ENCODE measurements around the gene TRIM31.

The TRIM31 gene

DNA sequence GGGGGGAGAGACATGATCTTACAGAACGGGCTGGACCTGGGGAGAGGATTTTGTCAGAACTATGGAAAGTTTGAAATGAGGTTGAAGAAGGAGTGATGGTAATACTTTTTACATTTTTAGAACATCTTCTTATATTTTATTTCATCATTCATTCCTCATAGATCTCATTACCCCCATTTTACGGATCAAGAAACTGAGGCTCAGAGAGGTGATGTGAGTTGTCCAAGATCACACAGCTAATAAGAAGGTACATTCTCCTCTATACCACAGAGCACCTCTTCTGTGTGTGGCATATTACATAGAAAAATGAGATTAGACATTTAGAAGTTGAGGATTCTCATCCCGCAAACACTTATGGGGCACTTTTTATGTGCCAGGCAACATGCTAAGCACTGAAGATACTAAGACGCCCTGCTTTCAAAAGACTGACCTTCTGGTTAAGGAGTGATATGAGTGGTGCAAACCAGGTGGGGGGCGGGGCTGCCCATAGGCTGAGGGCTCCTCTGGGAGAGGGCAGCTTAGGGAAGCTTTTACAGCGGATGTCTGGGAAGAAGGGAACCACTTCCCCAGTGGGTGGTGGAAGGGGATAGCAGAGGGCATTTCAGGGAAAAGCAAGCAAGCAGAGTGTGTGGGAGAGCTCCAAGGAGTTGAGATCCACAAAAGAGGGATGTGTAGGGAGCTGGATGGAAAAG lies 19.9 kb downstream of the TRIM31 start:
- FAIRE-seq (no peak), DNase-seq (ENCODE audit: extremely low spot score, insufficient read length, low read depth) (no peak)

- FAIRE-seq, result no peak
- DNase-seq (ENCODE audit: extremely low spot score, insufficient read length, low read depth), result no peak
Observed at GRCh38 chr6:30091577-30092381, 21.1 kb downstream of the TRIM31 start.

DNA sequence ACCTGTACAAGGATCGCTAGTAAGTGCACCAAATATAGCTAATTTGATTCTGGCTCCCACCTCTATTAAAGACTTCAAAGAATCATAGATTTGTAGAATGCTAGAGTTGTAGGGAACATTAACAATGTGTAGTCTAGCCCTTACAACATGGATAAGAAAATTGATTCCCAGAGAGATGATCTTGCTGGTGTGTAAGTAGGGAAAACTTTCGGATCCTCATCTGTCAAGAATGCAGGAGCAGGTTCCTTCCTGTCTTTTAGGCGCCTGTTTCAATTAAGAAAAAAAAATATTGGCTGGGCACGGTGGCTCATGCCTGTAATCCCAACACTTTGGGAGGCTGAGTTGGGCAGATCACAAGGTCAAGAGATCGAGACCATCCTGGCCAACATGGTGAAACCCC lies 25.0 kb downstream of the TRIM31 start:
- DNase-seq (ENCODE audit: extremely low spot score, insufficient read length, low read depth) (no peak), FAIRE-seq (no peak)

- FAIRE-seq (no peak), DNase-seq (ENCODE audit: extremely low spot score, insufficient read length, low read depth) (no peak)
Observed at GRCh38 chr6:30077218-30077617, 35.7 kb downstream of the TRIM31 start.

GRCh38 chr6:30075790-30076732 lies 36.8 kb downstream of the TRIM31 start:
- FAIRE-seq (no peak), DNase-seq (ENCODE audit: extremely low spot score, insufficient read length, low read depth) (no peak)

DNA sequence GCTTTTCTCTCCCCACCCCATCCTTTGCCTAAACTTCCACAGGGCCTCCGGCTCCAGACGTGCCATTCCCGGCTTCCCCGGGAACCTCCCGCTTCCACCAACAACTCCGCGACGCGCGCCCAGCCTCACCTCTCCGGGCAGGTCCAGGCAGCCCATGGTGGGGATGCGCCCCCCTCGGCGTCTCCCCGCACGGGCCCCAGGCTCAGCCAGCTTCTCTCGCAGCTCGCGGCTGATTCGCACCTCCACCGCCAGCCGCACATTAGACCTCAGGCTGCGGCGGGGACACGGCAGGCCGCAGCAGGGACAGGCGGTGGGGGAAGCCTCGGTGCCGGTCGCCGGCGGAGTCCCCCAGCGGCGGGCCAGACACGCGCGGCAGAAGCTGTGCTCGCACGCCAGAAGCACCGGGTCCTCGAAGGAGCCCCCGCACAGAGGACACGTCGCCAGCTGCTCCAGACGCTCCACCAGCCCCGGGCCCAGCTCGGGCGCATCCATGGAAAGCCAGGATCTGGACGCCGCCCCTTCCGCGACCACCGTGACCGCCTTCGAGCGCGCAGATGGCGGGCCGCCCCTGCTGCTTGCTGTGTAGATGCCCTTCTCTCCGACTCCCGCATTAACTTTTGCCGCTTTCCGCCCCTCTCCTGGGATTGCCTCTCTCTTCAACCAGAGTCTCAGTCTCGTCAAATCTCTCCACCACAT lies 37.6 kb downstream of the TRIM31 start, which contains the start of gene RNF39:
Gene RNF39 (minus strand): TSS at position 676 of the 696 bp plus-strand sequence. CDS start 184 bp downstream, at position 492.
- DNase-seq (ENCODE audit: extremely low spot score, insufficient read length, low read depth) (no peak), FAIRE-seq (no peak)

DNA sequence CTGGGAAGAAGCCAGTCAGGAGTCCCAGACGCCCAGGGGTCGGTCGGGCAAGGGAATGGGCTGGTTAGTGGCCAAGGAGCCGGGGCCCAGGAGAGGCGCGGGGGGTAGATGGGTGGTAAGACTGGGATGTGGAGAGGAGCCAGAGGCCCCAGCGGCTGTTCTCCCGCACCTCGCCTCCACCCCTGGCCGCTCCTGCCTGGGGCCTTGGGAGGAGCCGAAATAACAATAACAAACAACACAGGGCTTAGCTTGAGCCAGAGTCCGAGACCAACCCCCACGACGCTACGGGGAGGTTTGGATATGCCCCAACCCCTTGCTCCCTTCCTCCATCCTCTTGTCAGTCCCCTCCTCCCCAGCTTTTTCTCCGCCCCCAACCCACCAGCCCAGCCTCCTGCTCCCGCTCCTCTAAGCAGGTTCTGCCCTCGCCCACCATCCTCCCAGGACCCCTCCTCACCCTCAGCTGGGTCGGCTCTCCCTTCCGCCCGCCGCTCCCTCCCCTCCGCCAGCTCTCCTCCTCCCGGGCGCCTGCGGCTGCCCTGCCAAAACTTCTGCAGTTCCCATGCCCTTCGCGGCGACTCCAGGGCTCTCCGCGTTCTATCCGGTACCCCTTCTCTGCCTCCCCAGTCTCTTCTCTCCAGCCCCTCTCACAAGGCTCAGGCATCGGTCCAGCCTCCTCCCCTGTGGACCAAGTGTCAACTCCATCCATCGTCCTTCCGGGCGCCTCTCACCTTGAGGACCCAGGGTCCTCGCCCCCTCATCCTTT lies 38.4 kb downstream of the TRIM31 start:
- FAIRE-seq, result no peak
- DNase-seq (ENCODE audit: extremely low spot score, insufficient read length, low read depth), result no peak

DNA sequence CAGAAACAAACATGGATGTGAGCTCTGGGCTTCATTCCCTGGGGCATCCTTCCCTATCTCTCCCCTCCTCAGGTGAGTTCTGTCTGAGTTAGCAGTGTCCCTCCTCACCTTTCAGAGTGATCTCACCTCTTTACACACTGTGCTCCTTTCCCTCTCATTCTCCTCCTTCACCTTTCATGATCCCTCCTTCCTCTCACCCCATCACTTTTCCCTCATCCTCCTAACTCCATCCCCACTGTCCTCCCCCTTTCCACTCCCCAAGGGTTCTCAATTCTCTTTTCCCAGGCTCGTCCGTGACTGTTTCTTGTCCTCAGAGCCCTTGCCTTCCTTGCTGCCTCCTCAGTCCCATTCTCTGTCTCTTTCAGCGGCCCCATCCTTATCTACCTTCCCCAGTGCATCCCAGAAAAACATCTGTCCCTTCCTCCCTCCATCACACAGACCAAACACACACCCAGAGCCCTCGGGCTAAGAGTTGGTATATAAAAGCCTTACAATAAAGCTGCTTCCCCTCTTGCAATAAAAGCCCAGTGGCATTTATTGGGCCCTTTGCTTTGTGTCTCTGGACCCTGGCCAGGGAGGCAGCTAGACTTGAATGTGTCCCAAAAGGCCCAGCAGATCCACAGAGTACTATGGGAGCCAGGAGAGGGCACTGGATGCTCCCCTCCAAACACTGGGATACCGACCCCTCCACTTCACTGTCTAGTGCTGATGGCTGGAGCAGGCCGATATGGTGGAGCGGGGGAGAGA lies 39.2 kb downstream of the TRIM31 start:
- DNase-seq (ENCODE audit: extremely low spot score, insufficient read length, low read depth), result no peak
- FAIRE-seq, result no peak

DNA sequence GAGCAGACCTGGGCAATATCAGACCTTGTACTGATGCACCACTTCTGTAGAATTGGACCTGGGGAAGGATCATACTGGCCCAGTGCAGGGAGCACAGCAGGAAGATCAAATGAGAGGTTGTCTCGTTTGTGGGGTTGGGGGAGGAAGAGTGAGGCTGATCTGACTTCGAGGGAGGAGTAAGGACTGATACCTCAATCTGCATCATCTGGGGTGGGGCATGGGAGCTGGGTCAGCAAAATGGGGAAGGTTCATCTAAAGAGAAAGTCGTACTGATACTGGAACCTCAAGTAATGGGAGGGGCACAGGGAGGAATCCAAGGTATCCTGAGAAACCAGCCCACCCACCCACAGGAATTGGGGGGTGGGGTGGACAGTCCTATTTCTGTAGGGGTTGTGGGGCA lies 41.0 kb downstream of the TRIM31 start:
- DNase-seq (ENCODE audit: extremely low spot score, insufficient read length, low read depth), result no peak

GRCh38 chr6:30071081-30071818 lies 41.6 kb downstream of the TRIM31 start:
- DNase-seq (ENCODE audit: extremely low spot score, insufficient read length, low read depth) (no peak), FAIRE-seq (no peak)

More for the DNA sequence above, 41.0 kb downstream of the TRIM31 start:
- FAIRE-seq, result no peak

DNA sequence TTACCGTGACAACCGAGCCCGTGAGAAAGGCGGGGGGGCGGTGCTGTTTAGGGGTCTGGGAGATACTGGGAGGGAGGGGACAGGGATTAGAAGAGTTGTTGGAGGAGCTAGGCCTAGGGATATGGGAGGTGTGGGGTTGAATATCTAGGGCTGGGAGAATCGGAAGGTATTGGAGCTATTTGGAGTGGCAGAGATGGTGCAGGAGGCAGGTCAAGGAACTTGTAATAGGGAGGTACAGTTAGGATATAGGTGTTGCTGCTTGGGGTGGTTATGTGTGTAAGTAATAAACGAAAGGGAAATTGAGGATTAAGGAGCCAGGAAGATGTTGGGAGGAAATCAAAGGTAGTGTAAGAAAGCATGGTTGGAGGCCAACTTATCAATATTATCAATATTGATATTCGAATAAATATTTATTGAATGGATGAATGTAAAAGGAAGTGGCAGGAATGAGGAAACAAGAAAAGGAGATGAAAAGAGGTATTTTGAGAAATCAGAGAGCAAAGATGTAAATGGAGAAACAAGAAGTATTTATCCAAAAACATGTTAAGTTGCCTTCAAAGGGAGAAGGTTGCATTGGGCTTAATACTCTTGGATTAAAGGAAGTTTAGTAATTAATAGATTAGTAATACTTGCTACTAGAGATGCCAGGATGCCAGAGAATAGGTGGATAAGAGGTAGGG lies 45.3 kb downstream of the TRIM31 start:
- FAIRE-seq, result no peak
- no peak for DNase-seq (ENCODE audit: extremely low spot score, insufficient read length, low read depth)

- FAIRE-seq (peak; percentile 100), DNase-seq (ENCODE audit: extremely low spot score, insufficient read length, low read depth) (peak; percentile 88)
Observed at GRCh38 chr6:30066577-30067459, 46.1 kb downstream of the TRIM31 start, which contains the start of gene PPP1R11. PPP1R11 (plus strand) TSS chr6:30067198; CDS start chr6:30067411, 213 bp downstream.

DNA sequence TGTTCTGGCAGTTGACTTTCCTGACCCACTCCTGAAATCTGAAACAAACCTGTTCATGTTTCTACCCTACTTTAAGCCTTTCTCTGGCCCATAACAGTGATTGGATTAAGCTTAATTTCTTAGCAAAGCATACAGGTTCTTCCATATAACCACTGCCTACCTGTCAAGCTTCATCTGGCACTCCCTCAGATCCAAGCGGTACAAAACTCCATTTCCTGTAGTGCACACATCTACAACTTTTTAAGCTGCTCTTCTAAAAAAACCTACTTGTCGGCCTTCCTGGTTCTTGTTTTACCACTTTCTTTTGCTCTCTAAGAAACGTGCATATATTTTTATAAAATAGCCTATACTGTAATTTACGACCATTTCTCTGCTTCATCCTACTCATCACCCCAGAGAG lies 46.8 kb downstream of the TRIM31 start:
- FAIRE-seq, result no peak

GRCh38 chr6:30063315-30063714 lies 49.6 kb downstream of the TRIM31 start:
- FAIRE-seq (no peak), DNase-seq (ENCODE audit: extremely low spot score, insufficient read length, low read depth) (no peak)

More for the DNA sequence above, 46.8 kb downstream of the TRIM31 start:
- DNase-seq (ENCODE audit: extremely low spot score, insufficient read length, low read depth), result no peak

DNA sequence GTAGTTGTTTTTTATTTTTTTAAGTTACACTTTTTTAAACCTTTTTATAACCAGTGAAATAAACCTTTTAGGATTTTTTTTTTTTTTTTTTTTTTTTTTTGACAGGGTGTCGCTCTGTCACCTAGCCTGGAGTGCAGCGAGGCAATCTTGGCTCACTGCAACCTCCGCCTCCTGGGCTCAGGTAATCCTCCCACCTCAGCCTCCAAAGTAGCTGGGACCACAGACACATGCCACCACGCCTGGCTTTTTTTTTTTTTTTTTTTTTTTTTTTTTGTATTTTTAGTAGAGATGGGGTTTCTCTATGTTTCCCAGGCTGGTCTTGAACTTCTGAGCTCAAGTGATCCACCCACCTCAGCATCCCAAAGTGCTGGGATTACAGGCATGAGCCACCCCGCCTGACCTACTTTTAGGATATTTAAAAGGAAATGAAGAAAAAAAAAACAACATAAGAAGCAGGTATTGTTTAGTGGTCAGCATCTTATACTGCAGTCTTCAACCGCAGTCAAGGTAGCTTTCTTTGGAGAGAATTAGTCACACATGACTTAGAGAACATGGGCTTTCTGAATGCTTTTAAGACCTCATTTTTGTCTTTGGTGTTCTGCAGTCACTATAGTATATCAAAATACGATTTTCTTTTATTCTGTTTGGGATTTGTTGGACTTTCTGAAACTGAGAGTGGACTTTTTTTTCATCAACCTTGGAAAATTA lies 50.3 kb downstream of the TRIM31 start:
- no peak for FAIRE-seq
- DNase-seq (ENCODE audit: extremely low spot score, insufficient read length, low read depth), result no peak
